Measurements from ENCODE around the gene SECISBP2.

DNA sequence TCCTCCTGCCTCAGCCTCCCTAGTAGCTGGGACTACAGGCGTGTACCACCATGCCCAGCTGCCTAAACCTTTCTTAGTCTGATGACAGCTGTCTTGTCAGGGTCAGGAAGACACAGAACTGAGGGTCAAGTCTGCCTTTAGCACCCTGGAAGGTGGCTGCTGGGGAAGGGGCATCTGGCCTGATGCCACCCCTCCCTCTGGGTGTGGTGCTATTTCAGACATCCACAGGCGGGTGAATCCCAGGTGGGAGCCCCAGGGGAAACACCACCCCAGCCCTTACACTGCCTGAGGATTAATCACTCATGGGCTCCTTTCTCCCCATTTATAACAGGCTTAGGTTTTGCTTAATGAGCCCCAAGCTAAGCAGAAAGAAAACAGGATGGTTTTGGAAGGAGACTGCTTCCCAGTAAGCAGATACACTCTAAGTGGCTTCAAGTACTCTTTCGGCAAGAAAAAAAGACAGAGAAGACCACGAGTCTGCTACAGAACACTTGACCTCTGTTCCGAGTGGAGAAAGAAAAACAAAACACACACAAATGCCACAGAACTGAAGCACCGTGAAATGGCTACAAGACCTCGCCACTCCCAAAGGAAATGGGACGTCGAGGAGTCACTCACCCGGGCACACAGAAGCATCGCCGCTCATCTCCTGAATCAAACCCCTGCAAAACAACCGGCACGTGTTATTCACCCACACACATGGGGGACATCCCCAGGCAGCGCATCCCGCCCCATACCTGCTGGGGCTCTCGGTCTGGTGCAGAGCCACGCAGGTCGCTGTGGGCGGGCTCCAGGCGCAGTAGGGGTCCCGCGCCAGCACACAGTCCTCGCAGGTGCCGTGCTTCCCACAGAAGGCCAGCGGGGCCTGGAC lies 62.4 kb downstream of the SECISBP2 start:
- TF ChIP-seq CTCF (conservative IDR thresholded peaks at IDR 0.05 in 1 of 2, IDR thresholded peaks at IDR 0.05 in 1 of 2; ENCODE audit: low read depth in 1 of 2, low read length in 2 of 2), result no peak
- TF ChIP-seq EZH2 (IDR thresholded peaks at IDR 0.05; ENCODE audit: low read length, missing control alignments), result no peak

All from fibroblast of lung (primary cell).